ENCODE data around the gene FRRS1.
A peak's percentile ranks its signal among the peaks of the same experiment; 100 is the strongest.
"Not testable (repeated sequence)": the region's sequence is repeated elsewhere in the genome, so short reads cannot be mapped to it uniquely, and the experiment has no call there.

FRRS1 gene

GRCh38 chr1:99764909-99765308 lies 1.5 kb downstream of the FRRS1 start:
- FAIRE-seq = no peak

DNA sequence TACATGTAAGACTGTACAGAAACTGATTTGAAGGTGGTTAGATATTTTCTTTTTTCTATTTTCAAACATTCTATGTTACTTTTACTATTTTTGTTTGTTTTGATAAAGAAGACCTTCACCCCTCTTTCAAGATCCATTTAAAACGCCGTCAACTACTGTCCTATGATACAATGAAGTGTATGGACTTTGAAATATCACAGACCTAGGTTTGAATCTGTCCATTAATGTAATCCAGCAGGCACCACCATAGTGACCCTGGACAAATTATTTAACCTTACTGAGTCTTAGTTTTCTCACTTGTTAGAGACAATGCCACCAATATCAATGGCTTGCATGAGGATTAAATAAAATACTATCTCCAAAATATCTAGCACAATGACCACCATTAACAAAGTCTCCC lies 2.0 kb downstream of the FRRS1 start:
- FAIRE-seq = no peak

- FAIRE-seq = no peak
These were observed 2.5 kb downstream of the FRRS1 start for GRCh38 chr1:99763956-99764355.

GRCh38 chr1:99761774-99762173 lies 4.7 kb downstream of the FRRS1 start:
- FAIRE-seq = no peak

DNA sequence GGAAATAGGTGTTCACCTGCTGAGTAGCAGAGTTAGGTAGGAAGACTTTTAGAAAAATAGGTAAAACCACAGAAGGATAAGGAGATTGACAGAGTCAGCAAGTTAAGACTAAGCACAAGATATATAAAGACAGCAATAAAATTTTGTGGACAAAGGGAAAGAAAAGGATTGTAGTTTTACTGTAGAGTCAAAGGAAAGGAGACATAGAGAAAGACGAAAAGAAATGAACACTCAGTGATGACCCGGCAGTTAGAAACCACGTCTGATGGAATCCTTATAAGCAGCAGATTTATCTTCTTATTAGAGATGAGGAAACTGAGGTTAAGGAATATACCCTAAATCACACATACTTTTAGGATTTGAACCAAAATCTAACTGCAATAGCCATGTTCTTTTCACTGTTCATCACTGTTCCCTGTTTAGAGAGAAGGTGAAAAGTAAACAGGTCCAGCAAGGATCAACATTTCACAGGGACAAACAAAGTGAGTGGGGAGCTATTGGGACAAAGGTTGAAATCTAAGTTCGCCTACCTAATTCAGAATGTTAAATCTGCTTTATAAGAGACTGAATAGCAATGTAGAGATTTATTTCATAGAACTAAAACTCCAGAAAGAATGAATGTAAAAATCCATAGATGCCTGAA lies 6.8 kb downstream of the FRRS1 start:
- FAIRE-seq = no peak

GRCh38 chr1:99758686-99759517 lies 7.5 kb downstream of the FRRS1 start:
- FAIRE-seq = not testable (repeated sequence)

- no peak for FAIRE-seq
These were observed 8.3 kb downstream of the FRRS1 start for GRCh38 chr1:99758073-99758511.

GRCh38 chr1:99756598-99756997 lies 9.8 kb downstream of the FRRS1 start:
- no peak for FAIRE-seq

GRCh38 chr1:99755664-99756063 lies 10.8 kb downstream of the FRRS1 start:
- FAIRE-seq = no peak

- no peak for FAIRE-seq
These were observed 11.7 kb downstream of the FRRS1 start for GRCh38 chr1:99754697-99755096.

DNA sequence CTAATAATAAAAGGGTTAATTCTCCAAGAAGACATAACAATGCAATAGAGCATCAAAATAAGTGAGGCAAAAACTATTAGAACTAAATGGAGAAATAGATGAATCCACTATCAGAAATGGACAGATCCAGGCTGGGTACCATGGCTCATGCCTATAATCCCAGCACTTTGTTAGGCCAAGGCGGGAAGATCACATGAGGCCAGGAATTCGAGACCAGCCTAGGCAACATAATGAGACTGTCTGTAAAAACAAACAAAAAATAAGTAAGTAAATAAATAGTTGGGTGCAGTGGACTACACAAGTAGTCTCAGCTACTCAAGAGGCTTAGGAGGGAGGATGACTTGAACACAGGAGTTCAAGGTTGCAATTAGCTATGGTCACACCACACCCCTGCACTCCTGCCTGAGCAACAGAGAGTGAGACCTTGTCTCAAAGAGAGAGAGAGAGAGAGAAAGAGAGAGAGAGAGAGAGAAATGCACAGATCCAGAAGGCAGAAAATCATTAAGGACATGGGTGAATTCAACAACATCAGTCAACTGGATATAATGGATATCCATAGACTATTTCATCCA lies 12.3 kb downstream of the FRRS1 start:
- no peak for FAIRE-seq

DNA sequence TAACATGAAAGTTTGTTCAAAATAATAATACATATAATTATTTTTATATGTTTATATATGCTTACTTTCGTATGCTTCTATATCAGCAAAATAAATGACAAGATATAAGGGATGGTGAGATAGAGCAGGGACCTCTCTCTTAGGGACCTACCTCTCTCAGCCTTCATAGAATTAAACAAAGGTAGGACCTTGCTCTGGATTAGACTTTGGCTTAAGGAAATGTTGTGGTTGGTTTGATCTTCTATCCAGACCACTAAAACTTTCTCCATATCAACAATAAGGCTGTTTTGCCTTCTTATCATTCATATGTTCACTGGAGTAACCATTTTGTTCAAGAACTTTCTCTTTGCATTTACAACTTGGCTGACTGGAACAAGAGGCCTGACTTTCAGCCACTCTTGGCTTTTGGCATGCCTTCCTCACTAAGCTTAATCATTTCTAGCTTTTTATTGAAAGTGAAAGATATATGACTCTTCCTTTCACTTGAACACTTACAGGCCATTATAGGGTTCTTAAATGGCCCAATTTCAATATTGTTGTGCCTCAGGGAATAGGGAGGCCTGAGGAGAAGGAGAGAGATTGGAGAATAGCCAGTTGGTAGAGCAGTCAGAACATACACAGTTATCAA lies 14.4 kb downstream of the FRRS1 start:
- FAIRE-seq = no peak

DNA sequence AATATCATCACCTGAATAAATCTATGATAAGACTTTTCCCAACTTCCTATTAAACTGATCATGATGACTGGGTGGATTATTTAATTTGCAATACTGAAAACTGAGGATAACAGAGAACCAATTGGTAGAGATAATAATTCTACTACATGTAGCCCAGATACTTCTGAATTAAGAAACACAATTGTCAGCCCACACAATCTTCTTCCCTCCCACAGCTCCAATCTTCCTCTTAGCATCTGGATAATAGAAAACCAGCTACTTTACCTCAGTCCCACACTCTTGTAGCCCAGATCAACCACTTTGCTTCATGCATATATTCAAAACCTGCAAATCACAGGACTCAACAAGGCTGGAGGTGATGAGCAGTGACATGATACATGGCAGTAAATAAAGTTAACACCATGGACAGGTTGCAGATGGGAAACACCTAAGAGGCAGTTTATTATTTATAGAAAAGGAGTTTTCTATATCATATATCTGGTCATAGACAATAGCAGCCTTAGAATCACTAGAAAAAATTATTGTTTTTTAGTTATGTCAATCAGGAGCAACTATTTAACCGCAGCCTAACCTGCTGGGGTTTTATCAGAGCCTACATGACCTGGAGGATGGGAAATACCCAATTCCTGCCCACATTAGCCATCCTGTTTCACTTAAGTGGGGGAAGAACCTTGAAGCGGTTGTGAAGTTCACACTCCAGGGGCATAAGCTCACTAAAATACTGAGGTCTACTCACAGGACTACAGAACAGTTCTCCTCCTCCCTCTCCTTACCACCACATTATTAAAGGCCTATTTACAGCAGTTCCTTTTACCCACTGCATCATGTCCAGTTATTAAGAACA lies 16.7 kb downstream of the FRRS1 start:
- FAIRE-seq = no peak

DNA sequence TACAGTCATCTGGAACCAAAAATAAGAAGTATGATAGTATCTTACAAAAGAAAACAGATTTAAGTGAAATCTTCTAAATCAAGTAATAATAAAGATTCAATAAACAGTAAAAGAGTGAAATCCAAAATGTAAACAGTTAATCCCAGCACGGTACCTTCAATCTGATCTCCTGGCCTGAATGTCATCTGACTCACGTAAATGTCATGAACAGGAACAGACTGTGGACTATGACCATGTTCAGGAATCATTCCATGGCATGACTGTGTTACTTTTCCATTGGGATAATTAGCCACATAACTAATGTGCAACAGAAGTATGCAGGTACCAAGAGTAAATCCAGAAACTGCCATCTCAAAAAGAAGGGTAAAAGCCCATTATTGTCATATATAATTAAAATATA lies 18.0 kb downstream of the FRRS1 start:
- no peak for FAIRE-seq

DNA sequence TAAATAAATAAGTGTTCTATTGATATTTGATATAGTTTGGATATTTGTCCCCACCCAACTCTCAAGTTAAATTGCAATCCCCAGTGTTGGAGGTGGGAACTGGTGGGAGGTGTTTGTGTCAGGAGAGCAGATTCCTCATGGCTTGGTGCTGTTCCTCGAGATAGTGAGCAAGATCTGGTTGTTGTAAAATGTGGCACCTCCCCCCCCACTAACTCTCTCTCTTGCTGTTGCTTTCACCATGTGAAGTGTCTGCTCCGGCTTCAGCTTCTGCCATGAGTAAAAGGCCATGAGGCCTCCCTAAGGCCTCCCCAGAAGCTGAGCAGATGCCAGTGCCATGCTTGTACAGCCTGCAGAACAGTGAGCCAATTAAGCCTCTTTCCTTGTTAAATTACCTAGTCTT lies 20.8 kb downstream of the FRRS1 start:
- FAIRE-seq = no peak

GRCh38 chr1:99745061-99745460 lies 21.4 kb downstream of the FRRS1 start:
- no peak for FAIRE-seq

DNA sequence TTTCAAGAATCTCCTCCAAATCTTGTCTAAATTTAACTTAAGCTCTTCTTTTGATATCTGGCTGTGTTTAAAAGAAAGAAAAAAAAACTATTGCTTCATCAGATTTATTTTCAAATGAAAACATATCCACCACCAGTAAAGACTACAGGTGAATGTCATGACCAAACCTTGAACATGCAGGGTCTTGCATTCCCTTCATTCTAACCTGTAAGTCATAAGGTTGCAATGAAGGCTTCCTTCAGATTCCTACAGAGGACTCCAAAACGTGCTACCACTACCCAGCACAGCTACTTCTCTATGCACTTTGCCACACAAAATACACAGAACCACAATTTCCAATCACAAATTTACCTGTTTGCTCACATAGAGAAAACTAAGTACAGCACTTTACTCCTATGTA lies 26.3 kb downstream of the FRRS1 start:
- no peak for FAIRE-seq

DNA sequence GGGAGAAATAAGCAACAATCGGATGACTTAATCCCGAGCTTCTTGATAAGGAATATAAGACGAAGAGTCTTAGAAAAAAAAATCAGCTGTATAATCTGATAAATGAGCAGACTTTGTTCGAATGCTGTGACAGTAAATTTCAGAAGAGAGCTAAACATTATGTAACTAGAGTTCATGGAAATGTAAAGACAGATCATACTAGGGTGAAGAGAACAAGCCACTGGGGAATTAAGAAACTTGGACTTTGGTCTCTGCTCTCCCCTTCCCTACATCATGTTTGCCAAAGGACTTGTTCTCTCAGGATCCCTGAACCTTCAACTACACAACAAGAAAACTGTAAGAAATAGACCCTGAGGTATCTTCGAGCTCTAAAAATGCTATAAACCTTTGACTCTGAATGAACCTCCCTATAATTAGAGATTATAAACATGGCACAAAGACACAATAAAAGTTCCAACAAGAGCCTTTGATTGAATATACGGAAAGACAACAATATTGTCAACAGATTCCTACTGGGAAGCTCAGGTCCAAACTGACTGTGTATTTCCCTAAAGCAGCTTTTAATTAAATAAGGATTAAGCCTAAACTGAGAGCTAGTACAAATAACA lies 27.5 kb downstream of the FRRS1 start:
- FAIRE-seq = no peak

DNA sequence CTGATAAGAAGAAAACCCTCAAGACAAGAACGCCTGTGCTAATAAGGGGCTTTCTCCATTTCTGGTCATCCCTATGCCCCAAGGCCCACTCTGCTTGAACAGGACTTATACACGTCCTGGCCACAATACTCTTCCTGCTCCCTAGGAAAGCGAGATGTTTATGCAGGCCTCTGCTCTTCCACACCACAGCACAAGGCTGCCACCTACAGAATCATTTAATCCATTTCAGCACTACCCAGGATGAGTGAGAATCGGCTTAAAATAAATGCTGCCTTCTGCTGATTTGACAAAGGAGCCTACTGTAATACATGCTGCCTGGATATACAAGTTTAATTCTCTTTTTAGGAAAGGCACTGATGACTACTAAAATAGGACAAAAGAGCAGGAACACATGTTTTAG lies 29.4 kb downstream of the FRRS1 start:
- FAIRE-seq = peak; percentile 31

- no peak for FAIRE-seq
These were observed 30.6 kb downstream of the FRRS1 start for GRCh38 chr1:99735852-99736251.

- no peak for FAIRE-seq
These were observed 35.1 kb downstream of the FRRS1 start for GRCh38 chr1:99731384-99731783.

All from G401.6 (cell line).